Neural crest cell (in vitro differentiated cells): ENCODE measurements around the gene KCTD17. TPM values are rescaled to one million over a fixed set of nuclear protein-coding genes. Genes with fewer than 3 reads are reported as not detected.
A peak's percentile ranks its signal among the peaks of the same experiment; 100 is the strongest.
"Not testable (repeated sequence)": the region's sequence is repeated elsewhere in the genome, so short reads cannot be mapped to it uniquely, and the experiment has no call there.

Experiments
- DNase-seq: peaks from one replicate; pipeline ENCODE4 v3.0.0; 2021; ENCODE audit warnings: low read depth, mixed read lengths, low spot score
- H3K27ac Mint-ChIP-seq: one replicate; pipeline ENCODE4 v1.8.0; 2021; ENCODE audit warnings: mild to moderate bottlenecking, mixed read lengths; ENCODE audit not compliant: unreplicated experiment
- H3K27me3 Mint-ChIP-seq: 2 replicates; pipeline ENCODE4 v1.8.0; 2021; ENCODE audit warnings: low read depth, mild to moderate bottlenecking, mixed read lengths
- H3K36me3 Mint-ChIP-seq: 2 replicates; pipeline ENCODE4 v1.8.0; 2021; ENCODE audit warnings: low read depth, mild to moderate bottlenecking, mixed read lengths
- H3K4me1 Mint-ChIP-seq: 2 replicates; pipeline ENCODE4 v1.8.0; 2021; ENCODE audit warnings: mixed read lengths
- H3K4me3 Mint-ChIP-seq: one replicate; pipeline ENCODE4 v1.8.0; 2021; ENCODE audit warnings: mild to moderate bottlenecking, mixed read lengths
- H3K9me3 Mint-ChIP-seq: 2 replicates; pipeline ENCODE4 v1.8.0; 2021; ENCODE audit warnings: mixed read lengths
- CTCF ChIP-seq: fragments of 200-600 bp; sonication (generic); conservative IDR thresholded peaks from 2 replicates; pipeline ENCODE4 v1.5.0; 2021; ENCODE audit warnings: antibody characterized with exemption, mild to moderate bottlenecking
- total RNA-seq: library from RNA; stranded (reverse); gene quantifications from 2 replicates; pipeline ENCODE4 v1.2.1, GENCODE V29; 2021

Gene KCTD17
- total RNA-seq, 1 donor from 2014 or later = 95.8 TPM

GRCh38 chr22:37070334-37070733 is 18.8 kb downstream of the KCTD17 start:
- no peak for TF ChIP-seq CTCF
- Mint-ChIP-seq H3K4me3 (peak overlapping the region; percentile 31), H3K27ac (no peak overlapping the region), H3K9me3 (no peaks in the 10 kb centered on the region), H3K27me3 (peaks cover 26% of the 10 kb centered on the region), H3K36me3 (no peaks in the 10 kb centered on the region), H3K4me1 (no peaks in the 10 kb centered on the region)
- no peak for DNase-seq

GRCh38 chr22:37070744-37071143 is 19.2 kb downstream of the KCTD17 start:
- Mint-ChIP-seq H3K27me3 (peaks cover 26% of the 10 kb centered on the region), H3K9me3 (no peaks in the 10 kb centered on the region), H3K36me3 (no peaks in the 10 kb centered on the region), H3K27ac (no peak overlapping the region), H3K4me3 (no peak overlapping the region), H3K4me1 (no peaks in the 10 kb centered on the region)
- no peak for TF ChIP-seq CTCF
- DNase-seq = no peak

GRCh38 chr22:37071850-37072592 is 20.5 kb downstream of the KCTD17 start:
- not testable (repeated sequence) for H3K27ac Mint-ChIP-seq, H3K4me3 Mint-ChIP-seq, DNase-seq, H3K9me3 Mint-ChIP-seq, H3K36me3 Mint-ChIP-seq, H3K4me1 Mint-ChIP-seq
- H3K27me3 Mint-ChIP-seq = peaks cover 21% of the 10 kb centered on the region

GRCh38 chr22:37072673-37073072 is 21.1 kb downstream of the KCTD17 start:
- Mint-ChIP-seq H3K4me1 (no peaks in the 10 kb centered on the region), H3K27me3 (peaks cover 19% of the 10 kb centered on the region), H3K27ac (no peak overlapping the region), H3K9me3 (no peaks in the 10 kb centered on the region), H3K4me3 (no peak overlapping the region), H3K36me3 (no peaks in the 10 kb centered on the region)
- no peak for DNase-seq
- no peak for TF ChIP-seq CTCF

- no peak for DNase-seq
- peaks cover 15% of the 10 kb centered on the region for H3K27me3 Mint-ChIP-seq
- no peaks in the 10 kb centered on the region for H3K9me3 Mint-ChIP-seq
- TF ChIP-seq CTCF = no peak
- no peaks in the 10 kb centered on the region for H3K36me3 Mint-ChIP-seq
- no peak overlapping the region for H3K27ac Mint-ChIP-seq
- no peaks in the 10 kb centered on the region for H3K4me1 Mint-ChIP-seq
- no peak overlapping the region for H3K4me3 Mint-ChIP-seq
Observed at GRCh38 chr22:37074537-37074936, 23.0 kb downstream of the KCTD17 start.

- DNase-seq = no peak
- H3K27ac Mint-ChIP-seq = no peak overlapping the region
- H3K36me3 Mint-ChIP-seq = no peaks in the 10 kb centered on the region
- H3K4me3 Mint-ChIP-seq = no peak overlapping the region
- H3K4me1 Mint-ChIP-seq = no peaks in the 10 kb centered on the region
- no peak for TF ChIP-seq CTCF
- H3K9me3 Mint-ChIP-seq = no peaks in the 10 kb centered on the region
- peaks cover 15% of the 10 kb centered on the region for H3K27me3 Mint-ChIP-seq
Observed at GRCh38 chr22:37075046-37075445, 23.5 kb downstream of the KCTD17 start.
